ENCODE results near the gene UCK2. TPM values are rescaled to one million over a fixed set of nuclear protein-coding genes. Genes with fewer than 3 reads are reported as not detected.

Gene UCK2
- total and polyA plus RNA-seq, 2 of the 8 experiments (the other 6 are each of a cell fraction or from before 2014, with no cell fraction given): 103 to 109 TPM

DNA sequence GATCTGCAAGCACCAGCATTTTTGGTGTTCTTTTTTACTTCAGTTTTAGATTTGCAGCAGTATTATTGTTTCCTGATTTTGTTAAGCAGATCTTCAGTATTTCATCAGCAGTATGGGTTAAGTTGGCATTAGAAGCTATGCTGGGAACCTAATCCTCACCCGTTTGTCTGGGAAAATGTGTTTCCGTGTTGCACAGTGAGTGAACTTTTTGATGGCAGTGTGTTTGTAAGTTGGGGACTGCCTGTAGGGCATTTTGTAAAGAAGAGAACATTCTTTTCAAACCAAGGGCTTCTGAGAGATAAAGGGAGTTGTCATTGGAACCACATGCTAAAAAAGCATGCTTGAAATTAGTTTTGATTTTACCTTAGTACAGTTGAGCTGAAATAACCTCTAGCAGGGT, 35.9 kb downstream of the UCK2 start:
- ChIA-PET POLR2A (ENCODE audit: partially characterized antibody) (interaction anchor here (1.6 kb wide), 1 partner anchor 34 kb away, joined by 5 read pairs; no protein-coding TSS in a partner anchor), CTCF (ENCODE audit: partially characterized antibody) (interaction anchor here (1.0 to 4.5 kb wide), 3 partner anchors 10 to 19 kb away, joined by 4 to 25 read pairs (median 4); no protein-coding TSS in a partner anchor)
- Histone ChIP-seq H3K56ac (replicated peaks; ENCODE audit: insufficient read length, low read depth, low read length) (no peak overlapping the region), H3K27me3 (replicated peaks in 1 of 4; ENCODE audit: control insufficient read depth in 3 of 4, extremely low read depth in 1 of 4, insufficient read depth in 3 of 4, low read length in 3 of 4) (no peaks in the 10 kb centered on the region), H3K4me2 (ENCODE audit: insufficient read depth in 1 of 2, low read depth in 2 of 2, low read length in 2 of 2) (no peak overlapping the region), H2BK120ac (replicated peaks; ENCODE audit: low read depth, low read length) (no peak overlapping the region), H3K36me3 (ENCODE audit: control insufficient read depth in 2 of 4, insufficient read depth in 4 of 4, low read length in 3 of 4) (no peaks in the 10 kb centered on the region; a peak in 3 of 8 replicates), H2BK20ac (ENCODE audit: low read length) (no peak overlapping the region), H3K23ac (ENCODE audit: insufficient read length) (no peak overlapping the region), H3K4me1 (replicated peaks in 1 of 4; ENCODE audit: control insufficient read depth in 3 of 4, insufficient read depth in 4 of 4, low read length in 3 of 4) (peaks cover 0 to 8% (median 1%) of the 10 kb centered on the region in 4 experiments; a peak in 3 of 7 replicates), H4K91ac (replicated peaks; ENCODE audit: insufficient read length, low read length) (no peak overlapping the region), H4K20me1 (replicated peaks in 1 of 2; ENCODE audit: control insufficient read depth in 1 of 2, insufficient read depth in 2 of 2, low read length in 2 of 2) (peaks cover 28 to 36% of the 10 kb centered on the region in 2 experiments), H3K9me3 (ENCODE audit: insufficient read depth in 2 of 2, low read depth in 1 of 2, low read length in 1 of 2) (no peaks in the 10 kb centered on the region), H3K9ac (replicated peaks in 1 of 4; ENCODE audit: extremely low read depth in 1 of 4, low read depth in 3 of 4, low read length in 3 of 4) (no peak overlapping the region), H3K23me2 (ENCODE audit: low read depth, low read length) (no peaks in the 10 kb centered on the region), H3K27ac (ENCODE audit: low read depth, low read length) (no peak overlapping the region), H3K4ac (replicated peaks; ENCODE audit: insufficient read length, low read depth, low read length) (no peak overlapping the region), H2AFZ (ENCODE audit: low read length) (no peak overlapping the region), H3K79me2 (ENCODE audit: control insufficient read depth in 1 of 2, insufficient read depth in 2 of 2, low read length in 2 of 2) (peaks cover 44 to 97% of the 10 kb centered on the region in 2 experiments), H3K14ac (ENCODE audit: insufficient read length) (no peak overlapping the region), H4K5ac (ENCODE audit: insufficient read length, low read depth, low read length) (no peak overlapping the region), H2BK15ac (ENCODE audit: low read length) (no peak overlapping the region), H4K8ac (ENCODE audit: extremely low read depth, insufficient read depth, low read length) (no peak overlapping the region), H3K4me3 (ENCODE audit: extremely low read depth in 1 of 4, insufficient read depth in 2 of 4, low read depth in 3 of 4, low read length in 4 of 4) (no peak overlapping the region), H2BK5ac (ENCODE audit: low read depth, low read length) (no peak overlapping the region), H2BK12ac (ENCODE audit: low read depth, low read length) (no peak overlapping the region), H2AK5ac (ENCODE audit: low read depth, low read length) (no peak overlapping the region), H3K18ac (ENCODE audit: extremely low read depth, low read length) (no peak overlapping the region), H3K79me1 (ENCODE audit: low read depth, low read length) (peaks cover 33% of the 10 kb centered on the region)
- DNase-seq (ENCODE audit: low read depth in 1 of 2, low spot score in 2 of 2) (no peak), FAIRE-seq (no peak)
- 93% methylated on average over 2 of the region's 2 CpGs; no CpG with 5 or more reads in 1 of the 2 experiments for WGBS, 2 experiments (ENCODE audit: extremely low coverage in 1 of 2, insufficient coverage in 1 of 2, insufficient read length in 1 of 2, insufficient replicate concordance in 2 of 2, low coverage in 1 of 2, low lambda C conversion rate in 2 of 2, missing lambda C conversion rate in 1 of 2)
- TF ChIP-seq POU5F1 (IDR thresholded peaks at IDR 0.05; ENCODE audit: low read depth, low read length): no peak
- TF ChIP-seq RAD21 (IDR thresholded peaks at IDR 0.05 in 1 of 2, conservative IDR thresholded peaks at IDR 0.05 in 1 of 2; ENCODE audit: low read depth in 2 of 2, low read length in 2 of 2): no peak
- TF ChIP-seq CTBP2 (IDR thresholded peaks at IDR 0.05; ENCODE audit: borderline replicate concordance, insufficient read depth, insufficient read length, low read length): no peak
- TF ChIP-seq KDM5A (IDR thresholded peaks at IDR 0.05; ENCODE audit: low read length): no peak
- no peak for TF ChIP-seq FOSL1 (IDR thresholded peaks at IDR 0.05; ENCODE audit: insufficient read depth, low read depth, low read length)
- TF ChIP-seq YY1 (IDR thresholded peaks at IDR 0.05; ENCODE audit: low read depth, low read length): no peak
- no peak for TF ChIP-seq JUND (IDR thresholded peaks at IDR 0.05; ENCODE audit: low read length)

Measured in H1 (cell line).